ENCODE results near the gene SAMD4A.

The SAMD4A gene

GRCh38 chr14:54769951-54770863, 203.3 kb downstream of the SAMD4A start:
- no peak for FAIRE-seq

DNA sequence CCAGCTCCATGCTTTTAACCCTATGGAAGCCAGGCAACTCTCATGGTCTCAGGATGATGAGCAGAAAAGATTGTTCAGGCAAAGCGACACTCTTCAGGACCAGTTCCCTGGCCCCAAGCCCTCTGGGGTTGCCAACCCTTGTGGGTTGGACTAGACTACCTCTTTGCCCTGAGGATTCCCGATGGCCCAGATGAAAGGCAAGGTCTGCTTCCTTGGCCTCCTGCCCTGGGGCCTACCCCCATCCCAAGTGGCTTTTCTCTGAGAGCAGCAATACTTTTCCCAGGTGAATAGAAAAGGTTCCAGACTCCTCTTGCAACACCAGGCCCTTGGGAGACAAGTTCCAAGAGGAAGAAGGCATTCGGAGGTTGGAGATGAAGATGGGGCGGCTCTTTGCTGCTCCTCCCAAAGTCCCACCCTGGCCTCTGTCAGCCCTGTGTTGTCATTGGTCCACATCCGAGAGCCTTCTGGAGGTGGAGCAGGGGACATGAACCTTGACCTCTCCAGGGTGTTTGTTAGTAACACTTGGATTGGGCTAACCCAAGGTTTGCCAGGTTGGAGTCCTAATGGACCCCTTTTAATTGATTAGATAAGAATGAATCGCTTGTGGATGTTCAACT, 204.6 kb downstream of the SAMD4A start:
- FAIRE-seq, result no peak

- no peak for FAIRE-seq
These were observed 205.5 kb downstream of the SAMD4A start for GRCh38 chr14:54772451-54772881.

DNA sequence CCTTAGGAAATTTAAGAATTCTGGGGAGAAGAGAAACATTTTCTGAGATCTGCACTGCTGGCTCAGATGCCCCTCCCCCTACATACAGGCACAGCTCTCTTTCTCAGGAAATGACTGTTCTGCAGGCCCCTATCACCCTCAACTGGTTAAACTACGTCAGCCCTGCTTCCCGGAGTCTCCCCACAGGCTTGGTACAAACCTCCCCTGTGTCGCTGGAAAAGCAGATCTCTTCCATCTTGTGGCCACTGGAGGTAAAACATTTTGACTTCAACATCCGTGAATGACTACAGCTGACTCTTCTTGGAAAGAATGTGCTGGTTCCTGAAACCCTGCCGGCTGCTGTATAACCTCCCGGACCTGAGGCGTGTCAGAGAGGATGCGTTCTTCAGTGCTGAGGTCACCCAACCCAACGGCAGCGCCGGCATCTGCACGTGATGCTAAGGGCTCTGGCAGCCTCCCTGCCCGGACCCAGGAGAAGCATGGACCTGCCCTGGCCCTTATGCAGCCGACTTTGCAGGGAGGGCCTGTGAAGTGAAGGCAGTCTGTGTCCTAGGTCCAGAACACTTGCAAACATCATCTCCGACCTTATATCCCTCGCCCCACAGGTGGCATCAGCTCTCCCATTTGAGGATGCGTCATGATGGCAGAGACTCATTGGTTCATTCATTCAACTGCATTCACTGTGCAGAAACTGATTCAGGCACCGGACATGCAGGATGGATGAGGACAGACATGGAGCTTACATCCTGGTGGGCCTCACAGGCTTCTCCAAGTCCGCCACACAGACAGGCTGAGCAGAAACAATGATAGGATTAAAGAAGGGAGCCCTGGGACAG, 206.5 kb downstream of the SAMD4A start:
- peak; percentile 93 for FAIRE-seq

DNA sequence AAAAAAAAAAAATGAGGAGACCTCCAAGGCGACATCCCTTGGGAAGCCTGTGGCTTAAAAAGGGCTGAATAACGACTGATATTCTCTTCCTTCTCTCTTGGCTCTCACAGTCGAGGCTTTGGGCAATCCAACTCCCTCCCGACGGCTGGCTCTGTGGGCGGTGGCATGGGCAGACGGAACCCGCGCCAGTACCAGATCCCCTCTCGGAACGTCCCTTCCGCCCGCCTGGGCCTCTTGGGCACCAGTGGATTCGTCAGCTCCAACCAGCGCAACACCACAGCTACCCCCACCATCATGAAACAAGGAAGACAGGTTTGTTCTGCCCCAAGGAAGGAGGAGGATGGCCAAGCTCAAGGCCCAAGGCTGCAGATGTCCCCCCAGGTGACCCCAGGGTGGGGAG, 207.9 kb downstream of the SAMD4A start:
- no peak for FAIRE-seq

- no peak for FAIRE-seq
These were observed 208.7 kb downstream of the SAMD4A start for GRCh38 chr14:54775486-54776140.

- no peak for FAIRE-seq
These were observed 209.6 kb downstream of the SAMD4A start for GRCh38 chr14:54776361-54777001.

DNA sequence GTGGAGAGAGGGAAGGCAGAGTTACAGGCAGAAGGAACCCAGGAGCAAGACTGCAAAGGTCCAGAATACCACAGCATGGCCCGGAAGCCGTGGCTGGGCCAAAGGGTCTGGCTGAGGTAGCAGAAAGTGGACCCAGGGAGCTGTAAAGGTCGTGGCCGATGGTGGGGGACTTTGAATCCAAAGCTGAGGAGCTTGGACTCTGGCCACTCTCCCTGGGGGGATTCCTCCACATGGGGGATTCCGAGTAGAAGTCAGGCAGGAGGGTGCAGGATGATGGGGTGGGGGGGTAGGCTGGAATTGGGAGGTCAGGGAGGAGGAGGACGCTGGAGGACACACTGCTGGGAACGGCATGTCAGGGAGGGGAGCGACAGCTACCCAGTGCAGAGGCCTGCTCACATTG, 210.5 kb downstream of the SAMD4A start:
- no peak for FAIRE-seq

DNA sequence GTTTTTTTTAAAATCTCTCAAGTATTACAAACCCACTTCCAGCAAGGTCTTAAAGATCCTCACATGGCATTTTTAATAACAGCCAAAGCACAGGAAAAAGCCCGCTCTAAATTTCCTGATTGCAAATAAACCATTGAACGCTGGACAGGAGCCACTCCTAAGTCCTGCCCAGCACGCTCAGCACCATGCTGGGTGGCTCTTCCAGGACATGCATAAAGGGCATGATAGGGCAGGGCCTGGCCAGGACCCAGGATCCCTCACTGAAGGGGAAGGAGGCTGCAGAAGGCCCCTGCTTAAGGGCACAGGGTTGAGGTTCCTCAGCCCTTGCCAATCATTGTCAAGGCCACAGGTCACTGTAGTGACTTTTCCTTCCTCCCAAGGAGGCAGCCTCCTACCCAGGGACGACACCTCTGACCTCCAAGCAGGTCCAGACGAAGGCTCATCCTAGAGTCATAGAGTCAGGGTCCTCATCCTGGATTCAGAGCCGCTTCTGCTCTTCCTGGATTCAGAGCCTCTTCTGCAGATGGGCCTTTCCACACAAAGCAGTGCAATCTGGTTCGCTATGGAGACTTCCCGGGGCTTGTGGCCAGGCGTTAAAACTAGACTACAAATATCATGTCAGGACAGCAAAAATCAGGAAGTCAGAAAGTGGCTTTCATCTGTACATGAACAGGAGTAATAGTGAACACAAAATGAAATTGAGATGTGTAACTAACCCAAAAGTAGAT, 211.9 kb downstream of the SAMD4A start:
- FAIRE-seq, result no peak

DNA sequence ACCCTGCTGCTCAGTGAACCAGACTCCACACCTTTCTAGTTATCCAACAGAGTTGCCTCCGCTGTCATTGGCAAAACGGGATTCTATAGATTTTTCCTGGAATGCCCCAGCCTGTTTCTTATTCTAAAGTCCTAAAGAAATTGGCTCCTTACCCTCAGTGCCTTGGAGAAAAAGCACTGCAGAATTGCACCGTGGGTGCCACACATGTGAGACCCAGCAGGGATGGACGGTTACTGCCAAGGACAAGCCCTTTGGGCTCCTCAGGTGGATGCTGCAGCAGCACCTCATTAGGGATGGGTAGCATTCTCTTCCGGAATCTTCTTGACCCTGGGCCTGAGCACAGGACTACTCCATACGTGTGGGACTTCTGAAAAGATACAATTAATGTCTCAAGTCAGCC, 214.2 kb downstream of the SAMD4A start:
- FAIRE-seq, result no peak

DNA sequence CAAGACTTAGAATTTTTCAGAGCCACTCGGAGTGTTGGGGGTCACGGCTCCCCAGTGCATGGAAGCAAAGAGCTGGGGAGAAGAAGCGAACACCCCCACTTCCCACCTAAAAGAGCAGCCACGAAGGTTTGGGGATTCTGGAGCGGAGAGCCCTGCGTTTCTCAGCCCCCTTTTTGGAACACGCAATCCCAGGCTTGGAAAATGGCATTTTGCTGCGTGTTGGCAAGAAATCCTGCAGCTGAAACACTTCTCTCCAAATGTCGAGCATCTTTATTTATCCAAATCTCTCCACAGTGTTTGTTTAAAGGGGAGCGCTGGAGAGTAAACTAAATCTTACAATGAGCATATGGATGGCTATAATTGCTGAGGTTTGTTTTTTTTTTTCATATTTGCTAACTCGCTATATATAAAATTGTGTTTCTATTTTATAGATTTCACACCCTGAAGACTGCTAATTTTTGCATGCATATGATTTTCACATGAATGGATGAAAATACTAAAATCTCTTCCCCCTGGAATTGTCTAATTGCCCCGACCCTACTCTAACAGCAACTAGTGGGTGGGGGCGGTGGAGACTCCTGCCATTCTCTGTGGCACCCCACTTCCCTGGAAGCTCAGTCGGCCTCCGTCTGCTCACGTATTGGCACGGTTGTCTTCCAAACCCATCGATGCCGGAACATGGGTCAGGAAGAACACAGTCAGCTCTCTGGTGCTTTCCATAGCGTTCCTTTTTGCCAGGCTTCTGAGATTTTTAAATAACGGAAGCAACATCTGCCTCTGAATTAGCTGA, 215.2 kb downstream of the SAMD4A start:
- FAIRE-seq, result no peak

- no peak for FAIRE-seq
These were observed 216.1 kb downstream of the SAMD4A start for GRCh38 chr14:54782751-54783659.

- FAIRE-seq, result no peak
These were observed 216.7 kb downstream of the SAMD4A start for GRCh38 chr14:54783660-54784015.

- no peak for FAIRE-seq
These were observed 217.1 kb downstream of the SAMD4A start for GRCh38 chr14:54784060-54784459.

- FAIRE-seq, result no peak
These were observed 217.7 kb downstream of the SAMD4A start for GRCh38 chr14:54784657-54785056.

DNA sequence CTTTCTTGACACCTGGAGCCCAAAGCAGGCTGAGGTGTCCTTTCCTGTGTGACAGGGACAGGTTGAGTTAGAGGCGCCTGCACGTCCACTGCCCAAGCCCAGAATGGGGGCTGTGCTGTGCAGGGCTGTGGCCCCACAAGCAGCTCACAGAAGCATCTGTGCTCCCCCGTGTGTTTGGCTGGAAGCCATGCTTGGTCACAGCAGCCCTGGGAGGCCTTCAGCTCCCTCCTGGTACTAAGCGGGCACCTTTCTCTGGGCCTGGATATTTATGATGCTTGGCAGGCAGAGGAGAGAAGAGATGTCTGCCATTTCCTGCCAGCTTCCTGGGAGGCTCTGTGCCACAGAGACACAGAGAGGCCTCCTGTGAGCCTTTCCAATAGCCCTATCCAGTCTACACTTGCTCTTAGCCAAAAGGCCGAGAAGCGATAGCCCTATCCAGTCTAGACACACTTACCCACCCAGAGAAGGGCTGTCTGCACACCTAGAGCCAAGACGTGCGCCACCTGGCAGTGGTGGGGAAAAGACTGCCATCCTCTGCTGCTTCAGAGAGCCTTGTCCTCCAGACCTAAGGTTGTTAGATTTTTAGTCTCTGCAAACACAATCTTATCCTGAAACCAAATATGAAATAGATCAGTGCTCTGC, 218.3 kb downstream of the SAMD4A start:
- FAIRE-seq, result no peak

DNA sequence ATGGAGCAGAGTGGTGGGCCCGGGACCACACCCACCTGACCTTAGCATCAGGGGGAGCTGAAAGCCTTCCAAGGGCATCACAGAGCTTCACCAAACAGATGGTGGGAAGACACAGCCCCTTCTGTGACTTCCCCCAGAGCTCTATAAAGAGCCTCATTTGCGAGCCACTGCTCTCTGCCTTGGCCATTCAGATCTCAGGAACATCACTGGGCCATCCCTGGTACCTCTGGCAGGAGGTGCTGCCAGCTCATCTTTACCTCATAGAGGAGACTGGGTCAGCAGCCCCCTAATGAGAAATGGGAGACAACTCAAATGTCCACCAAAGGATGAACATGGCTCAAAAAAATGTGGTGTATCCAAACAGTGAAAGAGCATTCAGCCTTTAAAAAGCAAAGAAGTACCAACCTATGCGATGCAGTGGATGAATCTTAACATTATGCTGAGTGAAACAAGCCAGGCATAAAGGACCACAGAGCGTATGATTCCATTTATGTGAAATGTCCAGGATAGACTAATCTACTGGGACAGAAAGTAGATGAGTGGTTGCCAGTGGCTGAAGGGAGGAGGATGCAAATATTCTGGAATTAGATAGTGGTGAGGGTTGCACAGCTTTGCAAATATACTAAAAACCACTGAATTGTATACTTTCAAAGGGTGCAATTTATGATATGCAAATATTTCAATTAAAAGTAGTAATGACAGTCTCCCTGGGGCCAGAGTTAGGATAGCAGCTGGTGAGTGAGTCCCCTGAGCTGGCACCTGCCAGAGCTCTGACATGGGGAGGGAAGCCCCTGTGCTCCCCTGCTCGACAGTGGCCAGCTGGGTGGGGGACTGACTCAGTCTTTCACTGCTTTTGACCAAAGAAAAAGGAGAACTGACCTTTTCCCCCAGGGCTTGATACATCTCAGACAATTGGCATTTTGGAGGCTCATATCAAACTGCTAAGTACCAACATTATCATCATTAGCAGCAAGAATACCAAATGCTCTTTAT, 219.1 kb downstream of the SAMD4A start:
- no peak for FAIRE-seq

DNA sequence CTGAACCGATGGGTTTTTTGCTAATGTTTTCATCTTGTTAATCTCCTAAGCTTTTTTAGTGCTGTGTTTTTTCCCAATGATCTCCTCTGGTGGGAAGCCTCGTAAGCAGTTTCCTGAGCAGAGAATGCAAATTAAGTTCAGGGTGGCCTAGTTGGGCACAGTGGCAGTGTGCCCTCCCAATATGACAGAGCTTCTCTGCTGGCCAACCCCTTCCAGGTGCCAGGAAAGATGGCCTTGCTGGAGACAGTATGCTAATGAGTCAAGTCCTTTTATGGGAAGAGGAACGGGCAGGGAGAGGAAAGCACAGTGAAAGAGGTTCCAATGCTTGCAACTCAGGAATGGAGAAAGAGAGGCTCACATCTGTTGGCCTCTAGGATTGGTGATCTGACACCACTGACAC, 219.9 kb downstream of the SAMD4A start:
- no peak for FAIRE-seq
